NT2/D1 (cell line): Measurements from ENCODE around the gene THNSL1.

Source experiments
- YY1 ChIP-seq: IDR thresholded peaks from 2 replicates; pipeline ENCODE4 v1.6.1; 2011; ENCODE audit not compliant: insufficient read length, insufficient read depth
- ZNF274 ChIP-seq: IDR thresholded peaks from 2 replicates; pipeline ENCODE4 v1.6.1; 2011; ENCODE audit warnings: mild to moderate bottlenecking, low read depth, low read length

DNA sequence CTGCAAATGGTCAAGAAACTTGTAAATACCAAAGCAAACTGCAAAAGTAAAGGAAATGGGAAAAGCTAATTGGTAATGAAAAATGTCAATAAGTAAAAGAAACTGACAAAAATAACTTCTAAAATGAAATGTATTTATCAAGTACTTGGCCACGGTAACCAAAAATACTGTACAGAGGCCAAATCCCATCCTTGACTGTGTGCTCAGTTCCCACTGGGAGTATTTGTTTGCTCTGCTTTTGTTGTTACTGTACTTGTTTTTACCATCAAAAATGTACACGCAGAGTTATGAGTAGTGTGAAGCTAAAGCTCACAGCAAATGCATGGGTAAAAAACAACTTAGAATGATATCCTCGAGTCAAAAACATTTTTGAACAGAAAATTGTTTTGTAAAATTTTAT lies 31.5 kb upstream of the THNSL1 start:
- TF ChIP-seq YY1 (no peak), ZNF274 (no peak)
